GM15510 (cell line): Measurements from ENCODE around the gene NFATC1.

ENCODE experiments used
- POLR2A ChIP-seq: IDR thresholded peaks from 3 replicates; pipeline ENCODE4 v1.6.1; 2011; ENCODE audit warnings: borderline replicate concordance; ENCODE audit not compliant: insufficient read length; ENCODE audit errors: extremely low read depth

NFATC1 gene

GRCh38 chr18:79476918-79477571 lies 81.3 kb downstream of the NFATC1 start:
- no peak for TF ChIP-seq POLR2A

DNA sequence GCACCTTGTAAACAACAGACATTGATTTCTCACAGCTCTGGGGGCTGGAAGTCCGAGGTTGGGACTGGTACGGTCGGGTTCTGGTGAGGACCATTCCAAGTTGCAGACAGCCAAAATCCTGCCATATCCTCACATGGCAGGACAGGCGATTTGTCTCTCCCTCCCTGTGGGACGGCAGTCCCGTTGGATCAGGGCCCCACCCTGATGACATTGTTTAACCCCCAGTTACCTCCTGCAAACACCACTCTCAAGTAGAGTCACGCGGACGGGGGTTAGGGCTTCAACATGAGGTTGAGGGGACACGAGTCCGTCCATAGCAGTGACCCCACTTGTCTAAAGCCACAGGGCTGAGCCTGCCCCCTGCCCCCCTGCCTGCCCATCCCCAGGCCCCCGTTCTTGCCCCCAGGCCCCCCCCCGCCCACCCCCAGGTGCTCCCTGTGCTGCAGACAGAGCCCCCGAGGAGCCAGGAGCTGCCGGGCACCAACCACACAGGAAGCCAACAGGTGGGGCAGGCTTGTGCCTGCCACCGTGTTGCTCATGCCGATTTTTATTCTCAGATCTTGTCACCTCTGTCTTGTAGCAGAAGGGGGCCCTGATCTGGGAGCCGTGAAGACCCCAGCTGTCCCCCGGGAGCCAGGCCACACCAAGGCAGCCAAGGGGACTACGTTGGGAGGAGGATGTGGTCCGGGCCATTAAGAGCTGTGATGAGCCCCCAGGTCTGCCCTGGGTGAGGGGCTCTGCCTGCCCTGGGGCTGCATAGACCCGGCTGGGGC lies 82.2 kb downstream of the NFATC1 start:
- no peak for TF ChIP-seq POLR2A

GRCh38 chr18:79478484-79479115 lies 82.9 kb downstream of the NFATC1 start:
- TF ChIP-seq POLR2A = no peak

- TF ChIP-seq POLR2A = no peak
Observed at GRCh38 chr18:79479116-79479760, 83.5 kb downstream of the NFATC1 start.

GRCh38 chr18:79479761-79480161 lies 84.0 kb downstream of the NFATC1 start:
- no peak for TF ChIP-seq POLR2A

- no peak for TF ChIP-seq POLR2A
Observed at GRCh38 chr18:79480171-79481045, 84.7 kb downstream of the NFATC1 start.

DNA sequence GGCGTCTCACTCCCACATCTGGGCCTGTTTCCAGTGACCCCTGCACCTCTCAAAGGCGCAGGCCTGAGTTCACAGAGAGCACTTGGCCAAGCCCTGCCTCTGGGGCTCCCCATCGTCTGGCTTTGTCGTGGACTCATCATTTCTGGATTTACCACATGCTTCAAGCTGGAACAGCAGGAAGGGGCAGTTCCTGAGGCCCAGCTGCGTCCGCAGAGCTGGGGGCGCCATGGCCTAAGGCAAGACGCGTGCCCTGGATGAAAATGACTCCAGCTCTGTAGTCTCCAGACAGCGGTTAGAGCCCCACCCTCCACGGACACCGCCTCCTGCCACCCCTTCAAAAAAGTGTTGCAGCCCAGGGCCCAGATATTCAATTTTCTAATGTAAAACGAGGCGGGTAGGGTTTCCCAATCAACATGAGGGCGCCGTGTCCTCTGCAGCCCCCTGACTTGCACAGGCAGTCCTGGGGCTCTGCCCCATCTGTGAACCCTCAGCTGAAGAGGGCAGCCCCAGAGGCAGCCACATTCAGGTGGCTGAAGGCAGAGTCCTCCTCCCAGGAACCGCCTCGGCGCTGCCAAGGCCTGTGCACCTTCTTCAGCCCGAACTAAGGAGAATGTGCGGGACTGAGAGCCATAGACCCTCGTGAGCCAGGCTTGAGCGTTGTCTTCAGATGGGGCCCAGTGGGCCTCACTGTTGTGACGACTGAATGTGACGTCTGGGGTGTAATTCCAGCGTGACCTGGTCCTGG lies 85.5 kb downstream of the NFATC1 start:
- no peak for TF ChIP-seq POLR2A

GRCh38 chr18:79483971-79484491 lies 88.3 kb downstream of the NFATC1 start:
- TF ChIP-seq POLR2A = no peak

- TF ChIP-seq POLR2A = no peak
Observed at GRCh38 chr18:79484661-79485621, 89.2 kb downstream of the NFATC1 start.

- TF ChIP-seq POLR2A = no peak
Observed at GRCh38 chr18:79485788-79486355, 90.1 kb downstream of the NFATC1 start.

DNA sequence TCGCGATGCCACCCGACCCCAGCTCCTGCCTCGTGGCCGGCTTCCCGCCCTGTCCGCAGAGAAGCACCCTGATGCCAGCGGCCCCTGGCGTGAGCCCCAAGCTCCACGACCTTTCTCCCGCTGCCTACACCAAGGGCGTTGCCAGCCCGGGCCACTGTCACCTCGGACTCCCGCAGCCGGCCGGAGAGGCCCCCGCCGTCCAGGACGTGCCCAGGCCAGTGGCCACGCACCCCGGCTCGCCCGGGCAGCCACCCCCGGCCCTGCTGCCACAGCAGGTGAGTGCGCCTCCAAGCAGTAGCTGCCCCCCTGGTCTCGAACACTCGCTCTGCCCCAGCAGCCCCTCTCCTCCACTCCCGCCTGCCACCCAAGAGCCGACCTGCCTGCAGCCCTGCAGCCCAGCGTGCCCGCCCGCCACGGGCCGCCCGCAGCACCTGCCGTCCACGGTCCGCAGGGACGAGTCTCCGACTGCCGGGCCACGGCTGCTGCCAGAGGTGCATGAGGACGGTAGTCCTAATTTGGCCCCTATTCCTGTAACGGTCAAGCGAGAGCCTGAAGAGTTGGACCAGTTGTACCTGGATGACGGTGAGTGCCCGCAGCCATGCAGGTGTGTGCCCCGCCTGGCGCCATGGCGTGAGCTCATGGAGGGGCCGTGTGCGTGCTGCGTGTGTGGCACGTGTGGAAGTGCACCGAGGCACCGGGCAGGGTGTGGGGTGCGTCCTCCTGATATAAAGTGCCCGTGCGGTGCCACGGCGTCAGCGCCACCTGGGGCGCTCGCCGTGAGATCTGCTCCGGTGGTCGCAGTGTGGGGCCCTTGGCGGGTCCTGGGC lies 90.8 kb downstream of the NFATC1 start:
- no peak for TF ChIP-seq POLR2A
